ENCODE measurements around the gene FBXL19.

DNA sequence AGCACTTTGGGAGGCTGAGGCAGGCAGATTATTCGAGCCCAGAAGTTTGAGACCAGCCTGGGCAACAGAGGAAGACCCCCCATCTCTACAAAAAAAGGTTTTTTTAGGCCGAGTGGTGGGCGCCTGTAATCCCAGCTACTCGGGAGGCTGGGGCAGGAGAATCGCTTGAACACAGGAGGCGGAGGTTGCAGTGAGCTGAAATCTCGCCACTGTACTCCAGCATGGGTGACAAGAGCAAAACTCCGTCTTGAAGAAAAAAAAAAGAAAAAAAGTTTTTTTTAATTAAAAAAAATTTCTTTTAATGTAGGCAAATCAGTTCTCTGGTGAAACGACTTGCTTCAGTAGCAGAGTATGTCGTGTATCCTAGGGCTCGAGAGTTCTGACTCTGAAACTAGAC lies 72.6 kb downstream of the FBXL19 start:
- TF ChIP-seq, protein P1, sequence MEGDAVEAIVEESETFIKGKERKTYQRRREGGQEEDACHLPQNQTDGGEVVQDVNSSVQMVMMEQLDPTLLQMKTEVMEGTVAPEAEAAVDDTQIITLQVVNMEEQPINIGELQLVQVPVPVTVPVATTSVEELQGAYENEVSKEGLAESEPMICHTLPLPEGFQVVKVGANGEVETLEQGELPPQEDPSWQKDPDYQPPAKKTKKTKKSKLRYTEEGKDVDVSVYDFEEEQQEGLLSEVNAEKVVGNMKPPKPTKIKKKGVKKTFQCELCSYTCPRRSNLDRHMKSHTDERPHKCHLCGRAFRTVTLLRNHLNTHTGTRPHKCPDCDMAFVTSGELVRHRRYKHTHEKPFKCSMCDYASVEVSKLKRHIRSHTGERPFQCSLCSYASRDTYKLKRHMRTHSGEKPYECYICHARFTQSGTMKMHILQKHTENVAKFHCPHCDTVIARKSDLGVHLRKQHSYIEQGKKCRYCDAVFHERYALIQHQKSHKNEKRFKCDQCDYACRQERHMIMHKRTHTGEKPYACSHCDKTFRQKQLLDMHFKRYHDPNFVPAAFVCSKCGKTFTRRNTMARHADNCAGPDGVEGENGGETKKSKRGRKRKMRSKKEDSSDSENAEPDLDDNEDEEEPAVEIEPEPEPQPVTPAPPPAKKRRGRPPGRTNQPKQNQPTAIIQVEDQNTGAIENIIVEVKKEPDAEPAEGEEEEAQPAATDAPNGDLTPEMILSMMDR (IDR thresholded peaks at IDR 0.05; ENCODE audit: low read depth, low read length, missing input control): no peak
- TF ChIP-seq GABPA (IDR thresholded peaks at IDR 0.05 in 1 of 2, conservative IDR thresholded peaks at IDR 0.05 in 1 of 2) (no peak), RAD21 (IDR thresholded peaks at IDR 0.05) (no peak), TAF1 (conservative IDR thresholded peaks at IDR 0.05) (no peak), YY1 (IDR thresholded peaks at IDR 0.05) (no peak), REST (IDR thresholded peaks at IDR 0.05) (no peak), HNF4G (IDR thresholded peaks at IDR 0.05) (no peak)
- TF ChIP-seq, protein P2, sequence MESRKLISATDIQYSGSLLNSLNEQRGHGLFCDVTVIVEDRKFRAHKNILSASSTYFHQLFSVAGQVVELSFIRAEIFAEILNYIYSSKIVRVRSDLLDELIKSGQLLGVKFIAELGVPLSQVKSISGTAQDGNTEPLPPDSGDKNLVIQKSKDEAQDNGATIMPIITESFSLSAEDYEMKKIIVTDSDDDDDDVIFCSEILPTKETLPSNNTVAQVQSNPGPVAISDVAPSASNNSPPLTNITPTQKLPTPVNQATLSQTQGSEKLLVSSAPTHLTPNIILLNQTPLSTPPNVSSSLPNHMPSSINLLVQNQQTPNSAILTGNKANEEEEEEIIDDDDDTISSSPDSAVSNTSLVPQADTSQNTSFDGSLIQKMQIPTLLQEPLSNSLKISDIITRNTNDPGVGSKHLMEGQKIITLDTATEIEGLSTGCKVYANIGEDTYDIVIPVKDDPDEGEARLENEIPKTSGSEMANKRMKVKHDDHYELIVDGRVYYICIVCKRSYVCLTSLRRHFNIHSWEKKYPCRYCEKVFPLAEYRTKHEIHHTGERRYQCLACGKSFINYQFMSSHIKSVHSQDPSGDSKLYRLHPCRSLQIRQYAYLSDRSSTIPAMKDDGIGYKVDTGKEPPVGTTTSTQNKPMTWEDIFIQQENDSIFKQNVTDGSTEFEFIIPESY (IDR thresholded peaks at IDR 0.05): no peak
- TF ChIP-seq, protein P3, sequence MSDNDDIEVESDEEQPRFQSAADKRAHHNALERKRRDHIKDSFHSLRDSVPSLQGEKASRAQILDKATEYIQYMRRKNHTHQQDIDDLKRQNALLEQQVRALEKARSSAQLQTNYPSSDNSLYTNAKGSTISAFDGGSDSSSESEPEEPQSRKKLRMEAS (IDR thresholded peaks at IDR 0.05): no peak
- TF ChIP-seq, protein P4, sequence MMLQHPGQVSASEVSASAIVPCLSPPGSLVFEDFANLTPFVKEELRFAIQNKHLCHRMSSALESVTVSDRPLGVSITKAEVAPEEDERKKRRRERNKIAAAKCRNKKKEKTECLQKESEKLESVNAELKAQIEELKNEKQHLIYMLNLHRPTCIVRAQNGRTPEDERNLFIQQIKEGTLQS (IDR thresholded peaks at IDR 0.05): no peak
